Hippocampal formation (tissue), 2 donors: ENCODE measurements around the gene NELL1.

Source experiments
- DNase-seq, 2 donors: peaks; one replicate each; lab custom pipeline; 2025; lab: John Stamatoyannopoulos, UW

The NELL1 gene

DNA sequence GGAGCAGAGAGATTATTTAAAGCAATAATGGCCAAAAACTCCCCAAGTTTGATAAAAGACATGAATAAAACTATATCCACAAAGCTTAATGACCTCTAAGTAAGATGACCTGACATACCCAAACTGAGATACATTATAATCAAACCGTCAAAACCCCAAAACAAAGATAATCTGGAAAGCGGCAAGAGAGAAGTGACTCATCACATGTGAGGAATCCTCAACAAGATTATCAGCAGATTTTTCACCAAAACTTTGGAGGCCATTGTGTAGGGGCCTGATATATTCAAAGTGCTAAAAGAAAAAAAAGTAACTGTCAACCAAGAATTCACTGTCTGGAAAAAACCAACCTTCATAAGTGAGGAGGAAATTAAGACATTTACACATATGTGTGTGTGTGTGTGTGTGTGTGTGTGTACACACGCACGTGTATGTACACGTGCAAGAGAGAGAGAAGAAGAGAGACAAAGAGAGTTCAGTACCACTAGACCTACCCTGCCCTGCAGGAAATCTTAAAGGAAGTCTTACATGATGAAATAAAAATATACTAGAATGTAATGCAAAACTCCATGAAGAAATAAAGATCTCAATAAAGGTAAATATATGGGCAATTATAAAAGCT is 752.4 kb downstream of the NELL1 start:
- DNase-seq, result no peak

DNA sequence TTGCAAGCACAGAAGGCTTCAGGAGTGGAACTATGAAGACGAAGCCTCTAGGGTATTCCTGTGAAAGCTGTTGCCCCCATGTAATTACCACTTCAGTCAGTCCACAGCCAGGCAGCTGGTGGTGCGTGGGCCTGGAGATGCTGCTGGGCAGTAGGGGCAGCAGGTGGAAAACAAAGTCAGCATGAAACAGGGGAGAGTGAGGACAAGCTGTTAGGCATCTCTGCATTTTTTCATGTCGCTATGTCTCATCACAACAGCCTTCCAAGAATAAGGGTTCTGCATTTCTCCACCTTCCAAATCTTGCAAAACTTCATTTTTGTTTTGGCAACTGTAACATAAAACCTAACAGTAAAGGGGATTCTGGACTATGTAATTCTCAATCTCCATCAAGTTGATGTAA is 757.5 kb downstream of the NELL1 start:
- no peak for DNase-seq

DNA sequence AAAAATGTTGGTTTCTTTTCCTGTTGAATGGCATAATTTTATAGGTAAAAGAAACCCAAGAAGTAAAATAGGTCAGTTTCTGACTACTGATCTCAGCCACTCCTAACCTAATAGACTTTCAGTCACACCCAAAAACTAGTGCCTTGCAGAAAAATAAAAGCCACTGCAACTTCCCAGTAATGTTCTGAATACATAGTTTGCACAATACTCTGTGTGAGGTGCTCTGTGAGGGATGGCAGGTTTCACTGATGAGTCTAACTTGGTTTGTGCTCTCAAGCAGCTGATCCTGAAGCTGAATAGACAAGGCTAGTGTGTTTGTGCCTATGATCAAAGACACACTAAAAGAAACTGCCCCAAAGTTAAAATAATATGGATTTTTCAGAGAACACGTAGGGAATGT is 758.3 kb downstream of the NELL1 start:
- DNase-seq, result no peak

- no peak for DNase-seq
These were observed 759.4 kb downstream of the NELL1 start for GRCh38 chr11:21428796-21429195.

- DNase-seq, result no peak
These were observed 760.0 kb downstream of the NELL1 start for GRCh38 chr11:21429401-21429800.

- no peak for DNase-seq
These were observed 761.2 kb downstream of the NELL1 start for GRCh38 chr11:21430537-21430936.

GRCh38 chr11:21446939-21447590 is 777.7 kb downstream of the NELL1 start:
- DNase-seq, result no peak

GRCh38 chr11:21447871-21448270 is 778.5 kb downstream of the NELL1 start:
- no peak for DNase-seq

DNA sequence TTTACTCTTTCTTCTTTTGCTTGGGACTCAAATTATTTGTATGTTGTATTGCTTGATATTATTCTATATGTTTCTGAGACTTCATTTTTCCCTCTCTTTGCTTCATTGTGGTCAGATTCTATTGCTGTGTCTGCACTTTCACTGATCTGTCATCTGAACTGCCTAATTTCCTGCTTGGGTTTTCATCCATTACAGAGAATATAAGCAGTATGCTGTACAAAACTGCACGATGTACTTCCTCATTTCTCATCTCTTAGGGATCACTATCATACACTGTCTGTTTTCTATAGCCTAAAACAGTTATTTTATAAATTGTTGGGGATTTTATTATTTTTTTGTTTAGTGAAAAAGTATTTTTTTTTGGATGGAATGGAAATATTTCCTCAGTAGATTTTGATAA is 786.8 kb downstream of the NELL1 start:
- no peak for DNase-seq

GRCh38 chr11:21460082-21460481 is 790.7 kb downstream of the NELL1 start:
- DNase-seq, result no peak

- DNase-seq, result no peak
These were observed 792.3 kb downstream of the NELL1 start for GRCh38 chr11:21461701-21462100.

GRCh38 chr11:21464601-21465193 is 795.3 kb downstream of the NELL1 start:
- DNase-seq, result no peak

DNA sequence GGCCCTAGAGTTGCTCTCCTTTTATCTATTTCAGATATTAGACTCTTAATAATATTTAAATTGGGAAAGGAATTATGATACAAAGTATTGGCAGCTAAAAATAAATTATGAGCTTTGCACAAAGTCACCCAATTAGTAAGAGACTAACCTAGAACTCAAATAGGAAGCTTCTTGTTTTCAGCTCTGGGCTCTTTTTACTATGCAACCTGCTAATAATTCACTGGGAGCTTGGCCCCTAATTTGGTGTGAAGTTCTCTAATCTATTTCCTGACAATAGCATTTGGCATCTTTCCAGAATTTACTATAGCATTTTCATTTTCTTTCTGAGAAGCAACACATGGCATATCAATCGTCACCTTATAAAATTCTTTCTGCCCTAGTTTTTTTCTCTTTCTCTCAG is 795.8 kb downstream of the NELL1 start:
- no peak for DNase-seq

GRCh38 chr11:21465920-21466319 is 796.5 kb downstream of the NELL1 start:
- DNase-seq, result no peak

DNA sequence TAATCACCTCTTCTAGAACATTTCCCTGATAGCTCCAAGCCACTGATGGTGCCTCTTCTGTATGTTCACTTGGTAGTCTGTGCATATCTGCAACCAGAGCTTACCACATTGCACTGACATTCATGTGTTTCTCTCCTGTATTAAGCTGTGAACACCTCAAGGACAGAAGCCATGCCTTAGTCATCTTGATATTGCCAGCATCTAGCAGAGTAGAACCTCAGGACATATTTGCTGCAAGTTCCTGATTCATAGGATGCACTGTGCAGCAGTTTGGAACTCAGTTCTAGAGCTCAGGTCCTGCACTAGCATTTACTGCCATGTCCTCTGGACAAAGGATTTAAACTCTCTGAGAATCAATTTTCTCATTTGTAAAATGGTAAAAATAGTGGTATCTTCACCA is 801.1 kb downstream of the NELL1 start:
- no peak for DNase-seq

DNA sequence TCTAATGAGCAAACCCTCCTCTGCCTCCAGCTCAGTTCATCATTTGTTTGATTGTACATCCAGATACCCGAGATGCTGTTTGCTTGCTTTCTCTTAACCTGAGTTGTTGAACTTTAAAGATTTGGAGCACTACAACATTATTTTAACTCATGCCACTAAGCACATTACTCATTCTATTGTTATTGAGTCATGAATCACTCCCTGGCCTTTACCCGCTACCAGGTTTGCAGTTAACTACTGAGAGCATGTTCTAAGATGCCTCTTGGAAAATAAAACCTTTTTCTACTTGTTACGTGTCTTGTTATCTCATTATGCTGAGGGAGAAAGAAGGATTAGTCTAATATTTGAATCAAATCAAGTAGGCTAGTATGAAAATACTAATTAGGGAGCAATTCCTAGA is 802.9 kb downstream of the NELL1 start:
- no peak for DNase-seq

DNA sequence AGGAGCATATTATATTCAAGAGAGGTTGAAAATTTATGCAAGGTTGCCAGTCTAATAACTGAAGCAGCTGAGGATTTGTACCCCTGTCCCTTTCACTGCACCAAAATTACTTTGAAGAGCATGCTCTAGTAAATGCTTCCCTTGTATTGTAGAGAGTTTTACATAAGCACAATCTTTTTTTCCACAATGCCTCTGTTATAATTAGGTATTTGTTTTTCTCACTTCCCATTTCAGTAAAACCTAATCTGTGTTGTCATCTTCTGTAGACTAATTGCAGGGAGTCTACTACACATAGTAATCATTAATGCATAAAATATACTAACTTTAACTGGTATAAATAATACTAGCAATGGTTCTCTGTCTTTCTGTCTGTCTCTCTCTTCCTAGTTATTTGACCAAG is 805.1 kb downstream of the NELL1 start:
- DNase-seq, result no peak

GRCh38 chr11:21475276-21475675 is 805.9 kb downstream of the NELL1 start:
- no peak for DNase-seq

GRCh38 chr11:21476588-21476987 is 807.2 kb downstream of the NELL1 start:
- no peak for DNase-seq

- DNase-seq, result no peak
These were observed 810.9 kb downstream of the NELL1 start for GRCh38 chr11:21480240-21480639.

- no peak for DNase-seq
These were observed 811.9 kb downstream of the NELL1 start for GRCh38 chr11:21481255-21481654.

- no peak for DNase-seq
These were observed 814.7 kb downstream of the NELL1 start for GRCh38 chr11:21484039-21484438.

DNA sequence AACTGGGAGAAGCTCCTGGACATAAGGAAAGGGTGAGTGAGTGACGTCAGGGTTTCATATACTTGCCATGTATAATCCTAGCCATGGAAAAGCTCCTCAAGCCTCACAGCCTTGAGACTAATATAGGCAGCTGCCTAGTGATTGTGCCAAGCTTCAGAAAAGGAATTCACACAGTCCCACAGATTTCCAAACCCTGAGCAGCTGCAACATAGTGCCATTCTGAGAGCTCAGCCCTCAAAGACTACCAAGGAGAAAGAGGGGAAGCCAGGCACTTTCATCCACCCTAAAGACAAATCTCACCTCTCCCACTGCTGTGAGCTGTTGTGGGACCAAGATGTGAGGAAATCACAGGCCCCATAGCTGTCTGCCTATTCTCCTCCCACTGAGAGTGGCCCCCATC is 815.6 kb downstream of the NELL1 start:
- peak in 1 of 2 donors; percentile 2 for DNase-seq

DNA sequence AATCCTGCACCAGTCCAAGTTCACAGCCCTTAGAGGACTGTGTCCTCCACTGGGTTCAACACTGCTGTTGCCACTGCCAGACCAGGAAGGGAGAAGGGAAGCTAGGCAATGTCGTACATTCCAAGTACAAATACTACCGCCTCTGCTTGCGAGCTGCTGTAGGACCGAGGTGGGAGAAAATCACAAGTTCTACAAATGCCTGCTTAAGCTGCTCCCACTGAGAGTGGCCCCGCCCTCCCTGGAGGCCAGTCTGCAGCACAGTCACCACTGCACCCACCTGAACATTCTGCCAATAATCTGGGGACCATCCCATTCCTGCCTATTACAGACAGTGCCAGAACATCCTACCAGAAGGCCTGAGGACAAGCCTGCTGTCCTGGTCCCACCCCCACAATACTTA is 816.0 kb downstream of the NELL1 start:
- DNase-seq, result no peak
